ENCODE data around the gene ZMAT5. TPM values are rescaled to one million over a fixed set of nuclear protein-coding genes. Genes with fewer than 3 reads are reported as not detected.

ZMAT5 gene
- total and polyA plus RNA-seq, 9 of the 15 experiments (the other 6 are each of a cell fraction or from before 2014, with no cell fraction given): 2.0 to 25.2 (median 11.9) TPM

GRCh38 chr22:29767171-29768051 is 604 bp upstream of the ZMAT5 start, which contains the start of gene UQCR10 (continued):
- TF ChIP-seq ELF1 (tag; IDR thresholded peaks at IDR 0.05): no peak
- TF ChIP-seq, protein P1, sequence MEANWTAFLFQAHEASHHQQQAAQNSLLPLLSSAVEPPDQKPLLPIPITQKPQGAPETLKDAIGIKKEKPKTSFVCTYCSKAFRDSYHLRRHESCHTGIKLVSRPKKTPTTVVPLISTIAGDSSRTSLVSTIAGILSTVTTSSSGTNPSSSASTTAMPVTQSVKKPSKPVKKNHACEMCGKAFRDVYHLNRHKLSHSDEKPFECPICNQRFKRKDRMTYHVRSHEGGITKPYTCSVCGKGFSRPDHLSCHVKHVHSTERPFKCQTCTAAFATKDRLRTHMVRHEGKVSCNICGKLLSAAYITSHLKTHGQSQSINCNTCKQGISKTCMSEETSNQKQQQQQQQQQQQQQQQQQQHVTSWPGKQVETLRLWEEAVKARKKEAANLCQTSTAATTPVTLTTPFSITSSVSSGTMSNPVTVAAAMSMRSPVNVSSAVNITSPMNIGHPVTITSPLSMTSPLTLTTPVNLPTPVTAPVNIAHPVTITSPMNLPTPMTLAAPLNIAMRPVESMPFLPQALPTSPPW (CRISPR knock-in tag; IDR thresholded peaks at IDR 0.05): peak; percentile 50; the same call in 1 of the 2 replicates
- TF ChIP-seq ZNF134 (CRISPR knock-in tag; conservative IDR thresholded peaks at IDR 0.05): no peak
- TF ChIP-seq AFF1 (IDR thresholded peaks at IDR 0.05; ENCODE audit: low read depth in 1 of 2, partially characterized antibody in 2 of 2): peak; percentile 62 to 99
- TF ChIP-seq EHMT2 (IDR thresholded peaks at IDR 0.05): no peak
- TF ChIP-seq RBFOX2 (IDR thresholded peaks at IDR 0.05; ENCODE audit: low read depth, low read length): peak; percentile 78
- TF ChIP-seq RFX5 (IDR thresholded peaks at IDR 0.05; ENCODE audit: low read depth, low read length): no peak
- TF ChIP-seq ZFP36 (IDR thresholded peaks at IDR 0.05; ENCODE audit: low read depth, low read length, partially characterized antibody): no peak
- TF ChIP-seq, protein P2, sequence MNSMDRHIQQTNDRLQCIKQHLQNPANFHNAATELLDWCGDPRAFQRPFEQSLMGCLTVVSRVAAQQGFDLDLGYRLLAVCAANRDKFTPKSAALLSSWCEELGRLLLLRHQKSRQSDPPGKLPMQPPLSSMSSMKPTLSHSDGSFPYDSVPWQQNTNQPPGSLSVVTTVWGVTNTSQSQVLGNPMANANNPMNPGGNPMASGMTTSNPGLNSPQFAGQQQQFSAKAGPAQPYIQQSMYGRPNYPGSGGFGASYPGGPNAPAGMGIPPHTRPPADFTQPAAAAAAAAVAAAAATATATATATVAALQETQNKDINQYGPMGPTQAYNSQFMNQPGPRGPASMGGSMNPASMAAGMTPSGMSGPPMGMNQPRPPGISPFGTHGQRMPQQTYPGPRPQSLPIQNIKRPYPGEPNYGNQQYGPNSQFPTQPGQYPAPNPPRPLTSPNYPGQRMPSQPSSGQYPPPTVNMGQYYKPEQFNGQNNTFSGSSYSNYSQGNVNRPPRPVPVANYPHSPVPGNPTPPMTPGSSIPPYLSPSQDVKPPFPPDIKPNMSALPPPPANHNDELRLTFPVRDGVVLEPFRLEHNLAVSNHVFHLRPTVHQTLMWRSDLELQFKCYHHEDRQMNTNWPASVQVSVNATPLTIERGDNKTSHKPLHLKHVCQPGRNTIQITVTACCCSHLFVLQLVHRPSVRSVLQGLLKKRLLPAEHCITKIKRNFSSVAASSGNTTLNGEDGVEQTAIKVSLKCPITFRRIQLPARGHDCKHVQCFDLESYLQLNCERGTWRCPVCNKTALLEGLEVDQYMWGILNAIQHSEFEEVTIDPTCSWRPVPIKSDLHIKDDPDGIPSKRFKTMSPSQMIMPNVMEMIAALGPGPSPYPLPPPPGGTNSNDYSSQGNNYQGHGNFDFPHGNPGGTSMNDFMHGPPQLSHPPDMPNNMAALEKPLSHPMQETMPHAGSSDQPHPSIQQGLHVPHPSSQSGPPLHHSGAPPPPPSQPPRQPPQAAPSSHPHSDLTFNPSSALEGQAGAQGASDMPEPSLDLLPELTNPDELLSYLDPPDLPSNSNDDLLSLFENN (IDR thresholded peaks at IDR 0.05; ENCODE audit: low read depth in 2 of 2, low read length in 2 of 2): peak in 1 of 2 experiments; percentile 41; a peak in 1 of 4 replicates
- TF ChIP-seq NR4A1 (CRISPR knock-in tag; IDR thresholded peaks at IDR 0.05): no peak
- no peak for TF ChIP-seq NR4A1 (tag; IDR thresholded peaks at IDR 0.05)
- TF ChIP-seq ZNF217 (CRISPR knock-in tag; IDR thresholded peaks at IDR 0.05): no peak
- TF ChIP-seq, protein P3, sequence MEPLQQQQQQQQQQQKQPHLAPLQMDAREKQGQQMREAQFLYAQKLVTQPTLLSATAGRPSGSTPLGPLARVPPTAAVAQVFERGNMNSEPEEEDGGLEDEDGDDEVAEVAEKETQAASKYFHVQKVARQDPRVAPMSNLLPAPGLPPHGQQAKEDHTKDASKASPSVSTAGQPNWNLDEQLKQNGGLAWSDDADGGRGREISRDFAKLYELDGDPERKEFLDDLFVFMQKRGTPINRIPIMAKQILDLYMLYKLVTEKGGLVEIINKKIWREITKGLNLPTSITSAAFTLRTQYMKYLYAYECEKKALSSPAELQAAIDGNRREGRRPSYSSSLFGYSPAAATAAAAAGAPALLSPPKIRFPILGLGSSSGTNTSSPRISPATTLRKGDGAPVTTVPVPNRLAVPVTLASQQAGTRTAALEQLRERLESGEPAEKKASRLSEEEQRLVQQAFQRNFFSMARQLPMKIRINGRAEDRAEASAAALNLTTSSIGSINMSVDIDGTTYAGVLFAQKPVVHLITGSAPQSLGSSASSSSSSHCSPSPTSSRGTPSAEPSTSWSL (CRISPR knock-in tag; IDR thresholded peaks at IDR 0.05; ENCODE audit: borderline replicate concordance): no peak
- peak; percentile 63 for TF ChIP-seq SIN3B (IDR thresholded peaks at IDR 0.05; ENCODE audit: low read depth)
- TF ChIP-seq BRD4 (IDR thresholded peaks at IDR 0.05): peak; percentile 74; the same call in 1 of the 2 replicates
- no peak for TF ChIP-seq RBM17 (IDR thresholded peaks at IDR 0.05; ENCODE audit: borderline replicate concordance, low read depth, low read length)
